Stimulated activated naive CD8-positive, alpha-beta T cell treated with anti-CD3 and anti-CD28 coated beads, Interleukin-15, Interleukin-2, amounts not matched to agents 100 ng/mL and 50 ng/mL, for 24 hours (primary cell): Measurements from ENCODE around the gene ATL2.
"Not testable (repeated sequence)": the region's sequence is repeated elsewhere in the genome, so short reads cannot be mapped to it uniquely, and the experiment has no call there.

ENCODE experiments used
- H3K27ac Mint-ChIP-seq: one replicate; pipeline ENCODE4 v1.8.0; 2021; ENCODE audit warnings: mild to moderate bottlenecking, mixed read lengths
- H3K27me3 Mint-ChIP-seq: one replicate; pipeline ENCODE4 v1.8.0; 2021; ENCODE audit warnings: mixed read lengths
- H3K36me3 Mint-ChIP-seq: one replicate; pipeline ENCODE4 v1.8.0; 2021; ENCODE audit warnings: low read depth, mixed read lengths
- H3K4me1 Mint-ChIP-seq: one replicate; pipeline ENCODE4 v1.8.0; 2021; ENCODE audit warnings: low read depth, mixed read lengths
- H3K4me3 Mint-ChIP-seq: one replicate; pipeline ENCODE4 v1.8.0; 2021; ENCODE audit warnings: mild to moderate bottlenecking, mixed read lengths
- H3K9me3 Mint-ChIP-seq: one replicate; pipeline ENCODE4 v1.8.0; 2021; ENCODE audit warnings: mixed read lengths

The ATL2 gene

DNA sequence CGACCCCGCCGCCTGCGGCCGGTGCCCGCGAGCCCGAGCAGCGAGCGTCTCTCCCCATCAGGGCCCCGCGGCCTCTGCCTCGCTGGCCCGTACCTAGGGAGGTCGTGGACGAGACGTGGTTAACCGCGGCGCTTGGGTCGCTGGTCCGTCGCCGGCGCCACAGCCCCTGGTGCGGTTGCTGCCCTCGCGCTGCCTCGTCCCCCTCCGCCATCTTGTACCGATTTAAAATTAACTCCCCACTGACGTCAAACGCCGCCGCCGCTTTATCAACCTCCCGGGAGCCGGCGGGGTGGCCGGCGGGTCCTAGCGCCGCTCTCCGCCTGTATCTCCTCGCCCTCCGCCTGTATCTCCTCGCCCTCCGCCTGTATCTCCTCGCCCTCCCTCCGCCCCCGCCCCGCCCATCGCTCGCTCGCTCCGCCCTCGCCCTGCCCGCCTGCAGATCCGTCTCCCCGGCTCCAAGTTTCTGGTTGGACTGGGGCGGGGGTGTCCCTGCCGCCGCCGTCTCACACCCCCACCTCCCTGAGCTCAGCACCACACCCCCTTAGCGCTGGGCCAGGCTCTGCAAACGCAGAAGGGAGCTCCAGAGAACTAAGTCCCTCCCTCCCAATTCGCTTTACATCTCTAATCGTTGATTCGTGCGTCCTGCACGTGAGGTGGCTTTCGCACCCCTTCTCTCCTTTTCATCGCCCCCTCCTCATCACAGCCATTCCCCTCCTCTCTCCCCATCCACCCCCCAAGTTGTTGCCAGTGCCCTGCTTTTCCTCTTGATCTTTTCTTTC, at the start of gene ATL2:
ATL2 (minus strand) TSS at position 224 of the 779 bp plus-strand sequence; CDS start at position 211, 13 bp downstream.
- H3K27me3 Mint-ChIP-seq = no peaks in the 10 kb centered on the region

DNA sequence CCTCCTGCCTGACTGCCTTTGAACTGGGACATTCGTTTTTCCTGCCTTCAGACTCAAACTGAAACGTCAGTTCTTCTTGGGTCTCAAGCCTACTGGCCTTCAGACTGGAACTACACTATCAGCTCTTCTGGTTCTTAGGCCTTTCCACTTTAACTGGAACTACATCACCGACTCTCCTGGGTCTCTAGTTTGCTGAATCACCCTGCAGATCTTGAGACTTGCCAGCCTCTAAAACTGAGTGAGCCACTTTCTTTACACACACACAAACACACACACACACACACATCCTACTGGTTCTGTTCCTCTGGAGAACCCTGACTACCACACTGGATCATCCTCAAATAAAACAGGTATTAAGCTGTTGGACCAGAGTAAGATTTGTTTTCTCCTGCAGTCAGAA, 46.7 kb upstream of the ATL2 start:
- Mint-ChIP-seq H3K4me3 (no peak overlapping the region), H3K27me3 (peaks cover 6% of the 10 kb centered on the region), H3K36me3 (no peaks in the 10 kb centered on the region), H3K4me1 (no peaks in the 10 kb centered on the region), H3K9me3 (no peaks in the 10 kb centered on the region), H3K27ac (no peak overlapping the region)

More for the DNA sequence above, at the start of gene ATL2:
- no peaks in the 10 kb centered on the region for H3K9me3 Mint-ChIP-seq
- peaks cover 67% of the 10 kb centered on the region for H3K4me1 Mint-ChIP-seq
- peak within 1 kb of the TSS; percentile 99 for H3K4me3 Mint-ChIP-seq
- H3K27ac Mint-ChIP-seq = peak within 1 kb of the TSS; percentile 93
- peaks cover 17% of the 10 kb centered on the region for H3K36me3 Mint-ChIP-seq

DNA sequence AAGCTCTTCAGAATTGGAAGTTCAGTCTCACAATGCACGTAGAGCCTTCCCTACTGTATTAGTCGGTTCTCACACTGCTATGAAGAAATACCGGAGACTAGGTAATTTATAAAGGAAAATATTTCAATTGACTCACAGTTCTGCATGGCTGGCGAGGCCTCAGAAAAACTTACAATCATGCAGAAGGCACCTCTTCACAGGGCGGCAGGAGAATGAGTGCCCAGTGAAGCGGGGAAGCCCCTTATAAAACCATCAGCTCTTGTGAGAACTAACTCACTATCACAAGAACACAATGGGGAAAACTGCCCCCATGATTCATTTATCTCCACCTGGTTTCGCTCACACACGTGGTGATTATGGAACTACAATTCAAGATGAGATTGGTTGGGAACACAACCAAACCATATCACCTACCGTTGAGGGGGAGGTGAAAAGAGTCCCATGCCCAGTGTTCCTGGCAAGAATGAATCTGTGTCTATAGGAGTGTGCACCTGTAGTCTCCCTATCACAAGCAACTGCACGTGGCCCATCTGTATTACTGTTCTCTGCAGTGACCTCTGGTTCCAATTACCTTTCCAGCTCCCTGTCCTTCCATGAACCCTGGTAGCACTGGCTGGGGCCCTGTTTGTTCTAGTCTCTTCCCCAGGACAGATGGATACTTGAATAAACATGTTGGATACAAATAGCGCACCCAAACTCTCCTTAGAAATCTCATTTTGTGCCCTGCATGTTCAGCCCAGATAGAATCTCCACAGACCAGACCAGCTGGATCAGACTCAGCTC, 44.4 kb upstream of the ATL2 start:
- no peak overlapping the region for H3K4me3 Mint-ChIP-seq
- H3K36me3 Mint-ChIP-seq = no peaks in the 10 kb centered on the region
- no peaks in the 10 kb centered on the region for H3K9me3 Mint-ChIP-seq
- H3K27ac Mint-ChIP-seq = no peak overlapping the region
- H3K4me1 Mint-ChIP-seq = no peaks in the 10 kb centered on the region
- peaks cover 5% of the 10 kb centered on the region for H3K27me3 Mint-ChIP-seq

- Mint-ChIP-seq H3K27ac (no peak overlapping the region), H3K4me1 (no peaks in the 10 kb centered on the region), H3K9me3 (no peaks in the 10 kb centered on the region), H3K36me3 (no peaks in the 10 kb centered on the region), H3K4me3 (no peak overlapping the region), H3K27me3 (peaks cover 5% of the 10 kb centered on the region)
These were observed 42.4 kb upstream of the ATL2 start for GRCh38 chr2:38419499-38419898.

DNA sequence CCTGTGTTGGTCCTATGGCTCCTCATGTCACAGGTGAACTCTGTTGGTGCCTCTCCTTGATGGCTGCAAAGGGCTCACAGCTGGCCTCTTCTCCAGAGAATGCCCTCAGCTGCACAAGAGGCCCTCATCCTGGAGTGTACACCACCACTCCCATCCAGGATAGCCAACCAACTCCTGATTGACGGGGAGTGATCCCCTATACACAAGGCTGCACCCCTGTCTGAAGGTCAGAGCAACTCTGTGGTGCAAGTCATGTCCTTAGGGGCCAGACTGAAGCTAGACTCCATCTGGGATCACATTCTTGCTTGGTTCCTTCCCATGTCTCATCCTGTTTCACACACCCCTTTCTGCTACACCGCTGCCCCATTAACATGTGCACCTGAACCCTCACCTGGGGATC, 41.7 kb upstream of the ATL2 start:
- H3K27me3 Mint-ChIP-seq = peaks cover 5% of the 10 kb centered on the region
- H3K4me3 Mint-ChIP-seq = no peak overlapping the region
- no peaks in the 10 kb centered on the region for H3K9me3 Mint-ChIP-seq
- H3K27ac Mint-ChIP-seq = no peak overlapping the region
- H3K36me3 Mint-ChIP-seq = no peaks in the 10 kb centered on the region
- H3K4me1 Mint-ChIP-seq = no peaks in the 10 kb centered on the region

GRCh38 chr2:38417745-38418689, 40.9 kb upstream of the ATL2 start:
- H3K27ac Mint-ChIP-seq = no peak overlapping the region
- peaks cover under 1% of the 10 kb centered on the region for H3K27me3 Mint-ChIP-seq
- no peaks in the 10 kb centered on the region for H3K36me3 Mint-ChIP-seq
- H3K4me1 Mint-ChIP-seq = no peaks in the 10 kb centered on the region
- H3K4me3 Mint-ChIP-seq = no peak overlapping the region
- no peaks in the 10 kb centered on the region for H3K9me3 Mint-ChIP-seq

DNA sequence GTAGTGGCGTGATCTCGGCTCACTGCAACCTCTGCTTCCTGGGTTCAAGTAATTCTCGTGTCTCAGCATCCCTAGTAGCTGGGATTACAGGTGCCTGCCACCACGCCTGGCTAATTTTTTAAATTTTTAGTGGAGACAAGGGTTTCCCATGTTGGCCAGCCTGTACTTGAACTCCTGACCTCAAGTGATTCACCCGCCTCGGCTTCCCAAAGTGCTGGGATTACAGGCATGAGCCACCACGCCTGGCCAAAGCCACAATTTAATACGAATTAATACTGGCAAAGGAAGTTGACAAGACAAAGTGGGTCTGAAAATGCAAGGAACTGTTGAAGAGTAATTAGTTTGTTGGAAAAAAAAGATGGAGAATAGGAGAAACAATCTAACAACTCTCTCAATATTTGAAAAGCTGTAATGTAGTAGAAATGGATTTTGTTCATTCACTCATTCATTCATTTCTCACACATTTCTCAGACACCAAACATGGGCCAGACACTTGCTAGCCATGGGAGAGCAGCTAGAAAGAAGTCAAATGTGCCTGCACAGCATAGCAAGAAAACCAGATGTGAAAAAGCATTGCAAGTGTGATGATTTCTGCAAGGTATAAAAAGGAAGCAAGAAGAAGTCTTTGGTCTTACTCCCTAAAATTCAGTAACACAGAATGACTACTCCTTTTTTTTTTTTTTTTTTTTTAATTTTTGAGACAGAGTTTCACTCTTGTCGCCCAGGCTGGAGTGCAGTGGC, 39.4 kb upstream of the ATL2 start:
- Mint-ChIP-seq H3K4me1 (no peaks in the 10 kb centered on the region), H3K4me3 (no peak overlapping the region), H3K27ac (no peak overlapping the region), H3K27me3 (no peaks in the 10 kb centered on the region), H3K9me3 (peaks cover 7% of the 10 kb centered on the region), H3K36me3 (no peaks in the 10 kb centered on the region)

DNA sequence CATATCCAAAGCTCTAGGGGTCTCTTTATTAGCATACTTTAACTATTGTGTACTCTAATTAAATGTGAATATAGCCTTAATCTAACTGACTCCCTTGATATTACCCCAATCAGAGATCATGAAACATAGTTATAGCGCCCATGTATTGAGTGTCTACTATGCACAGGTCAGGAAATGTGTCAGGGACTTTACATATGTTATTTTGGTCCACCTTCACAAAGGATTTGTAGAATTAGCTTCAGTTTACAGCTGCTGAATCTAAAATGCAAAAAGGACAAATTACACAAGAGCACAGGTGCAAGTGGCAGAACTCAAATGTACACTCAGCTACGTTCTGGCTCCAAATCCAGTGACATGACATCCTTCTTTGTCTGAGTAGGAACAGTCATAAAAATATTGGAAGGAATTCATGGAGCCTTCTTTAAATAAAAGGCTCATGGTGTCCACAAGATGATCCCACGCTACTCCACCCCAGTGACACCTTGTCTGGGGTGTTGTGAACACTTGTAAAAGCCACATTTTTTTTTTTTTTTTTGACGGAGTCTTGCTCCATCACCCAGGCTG, 38.7 kb upstream of the ATL2 start:
- Mint-ChIP-seq H3K9me3 (peaks cover 7% of the 10 kb centered on the region), H3K36me3 (no peaks in the 10 kb centered on the region), H3K4me3 (no peak overlapping the region), H3K27me3 (no peaks in the 10 kb centered on the region), H3K4me1 (no peaks in the 10 kb centered on the region), H3K27ac (no peak overlapping the region)

DNA sequence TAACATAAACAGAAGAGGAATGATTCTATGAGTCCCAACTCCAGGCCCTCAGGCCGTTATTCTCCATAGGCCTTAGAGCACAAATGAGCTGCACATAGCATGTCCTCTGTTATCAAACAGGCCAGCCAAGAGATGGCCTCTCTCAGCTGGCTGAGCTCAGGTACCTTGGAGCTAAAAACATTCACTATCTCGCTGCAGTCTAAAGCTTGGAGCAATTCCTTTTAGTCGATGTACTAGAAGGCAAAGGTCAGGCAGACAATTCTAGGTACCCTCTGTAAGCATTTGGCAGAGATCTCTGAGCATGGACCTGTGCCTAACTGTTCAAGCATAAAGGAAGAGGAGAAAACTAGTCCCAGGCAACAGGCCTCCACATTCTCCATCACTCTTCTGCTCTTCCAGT, 38.0 kb upstream of the ATL2 start:
- no peaks in the 10 kb centered on the region for H3K4me1 Mint-ChIP-seq
- H3K9me3 Mint-ChIP-seq = peaks cover 7% of the 10 kb centered on the region
- no peak overlapping the region for H3K27ac Mint-ChIP-seq
- H3K27me3 Mint-ChIP-seq = no peaks in the 10 kb centered on the region
- H3K36me3 Mint-ChIP-seq = no peaks in the 10 kb centered on the region
- no peak overlapping the region for H3K4me3 Mint-ChIP-seq

DNA sequence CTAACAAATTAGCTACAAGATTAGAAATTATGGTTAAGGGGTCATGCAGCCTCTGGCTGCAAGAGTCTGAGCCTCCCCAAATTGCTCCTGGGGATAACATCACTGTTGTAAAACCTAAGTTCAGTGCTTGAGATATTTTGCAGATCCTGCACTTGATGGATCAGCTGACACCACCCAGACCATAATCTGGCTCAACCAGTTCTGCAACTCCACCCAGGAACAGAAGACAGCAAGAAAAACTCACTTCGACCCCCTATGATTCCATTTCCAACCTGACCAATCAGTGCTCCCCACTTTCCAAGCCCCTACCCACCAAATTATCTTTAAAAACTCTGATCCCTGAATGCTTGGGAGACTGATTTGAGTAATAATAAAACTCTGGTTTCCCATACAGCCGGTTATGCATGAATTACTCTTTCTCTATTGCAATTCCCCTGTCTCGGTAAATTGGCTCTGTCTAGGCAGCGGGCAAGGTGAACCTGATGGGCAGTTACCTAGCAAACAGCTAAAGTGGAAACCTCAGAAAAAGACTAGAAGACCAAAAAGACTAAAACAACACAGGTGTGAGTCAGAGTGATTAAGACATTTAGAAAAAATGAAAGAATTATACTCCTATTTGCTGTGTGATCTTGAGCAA, 35.3 kb upstream of the ATL2 start:
- H3K36me3 Mint-ChIP-seq, H3K4me3 Mint-ChIP-seq, H3K27me3 Mint-ChIP-seq, H3K9me3 Mint-ChIP-seq, H3K27ac Mint-ChIP-seq, H3K4me1 Mint-ChIP-seq: not testable (repeated sequence)

DNA sequence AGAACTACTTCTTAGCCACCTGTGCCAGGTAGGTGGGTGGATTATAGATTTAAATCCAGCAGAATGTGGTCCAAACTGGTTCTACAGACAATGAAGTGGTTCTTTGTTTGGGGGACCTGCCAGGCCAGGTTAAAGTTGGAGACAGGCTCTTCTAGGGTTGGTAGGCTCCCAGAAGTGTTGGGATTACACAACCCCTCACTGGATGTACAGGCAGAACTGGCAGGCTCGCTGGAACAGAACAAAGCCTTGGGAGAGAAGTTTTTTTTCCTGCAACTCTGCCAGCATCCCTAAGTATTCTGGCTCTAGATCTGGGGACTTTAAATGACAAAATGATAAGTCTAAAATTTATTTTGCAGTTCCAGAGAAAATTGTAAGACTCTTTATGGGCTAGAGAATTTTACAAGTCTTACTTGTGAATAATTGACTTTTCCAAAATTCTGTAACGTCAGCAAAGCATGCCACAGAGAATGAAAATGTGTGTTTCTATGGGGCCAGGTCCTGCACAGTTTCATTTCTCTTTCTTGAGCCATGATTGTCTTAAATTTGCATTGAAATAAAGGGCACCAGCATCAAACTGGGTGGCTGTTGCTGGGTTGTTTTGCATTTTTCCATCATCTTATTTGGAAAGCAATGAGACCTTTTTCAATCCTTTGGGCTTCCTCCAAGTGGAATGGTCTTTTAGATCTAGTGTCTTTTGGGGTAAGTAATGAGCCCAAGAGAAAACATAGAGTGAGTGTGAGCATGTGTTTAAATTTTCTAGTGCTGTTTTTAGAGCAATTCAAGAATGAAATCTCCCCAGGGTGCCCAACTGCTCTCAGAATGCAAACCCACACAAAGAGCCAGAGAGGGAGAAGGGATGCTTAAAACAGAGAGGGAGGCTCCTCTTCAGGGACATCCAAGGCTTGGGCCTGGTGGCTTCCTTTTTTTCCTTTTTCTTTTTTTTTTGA, 32.4 kb upstream of the ATL2 start:
- Mint-ChIP-seq H3K27me3 (no peaks in the 10 kb centered on the region), H3K36me3 (no peaks in the 10 kb centered on the region), H3K4me3 (no peak overlapping the region), H3K9me3 (peaks cover 7% of the 10 kb centered on the region), H3K4me1 (no peaks in the 10 kb centered on the region), H3K27ac (no peak overlapping the region)

DNA sequence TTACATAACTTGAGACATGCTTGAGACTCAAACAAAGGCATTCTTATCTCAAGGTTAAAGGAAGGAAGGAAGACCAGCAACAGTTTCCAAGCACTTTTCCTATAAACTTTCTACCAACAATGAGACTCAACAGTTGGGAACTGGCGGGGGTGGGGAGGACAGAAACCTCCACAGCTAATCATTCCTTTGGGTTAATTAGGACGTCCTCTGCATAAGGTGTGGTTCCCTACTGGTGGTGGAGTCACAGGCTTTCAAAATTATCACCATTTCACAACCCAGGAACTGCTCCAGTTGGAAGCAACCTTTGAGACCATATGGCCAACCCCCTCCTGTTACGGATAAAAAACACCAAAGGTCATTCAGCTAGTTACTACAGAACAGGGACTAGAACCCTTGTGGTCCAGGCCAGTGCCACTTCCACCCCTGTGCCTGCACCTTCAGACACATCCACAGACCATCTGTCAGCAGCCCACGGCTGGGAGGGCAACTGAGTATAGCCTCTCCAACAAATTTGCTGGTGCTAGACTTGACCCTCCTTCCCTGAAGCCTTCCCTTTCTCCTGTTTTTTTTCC, 30.1 kb upstream of the ATL2 start:
- Mint-ChIP-seq H3K9me3 (peaks cover 2% of the 10 kb centered on the region), H3K27me3 (no peaks in the 10 kb centered on the region), H3K27ac (no peak overlapping the region), H3K4me3 (no peak overlapping the region), H3K4me1 (no peaks in the 10 kb centered on the region), H3K36me3 (no peaks in the 10 kb centered on the region)
